T-helper 2 cell treated with Interferon-gamma antibody and Interleukin-4, amounts not matched to agents 100 ng/mL and 5 ng/mL, for 36 hours (primary cell): ENCODE results near the gene DRC7. TPM values are rescaled to one million over a fixed set of nuclear protein-coding genes. Genes with fewer than 3 reads are reported as not detected.

Experiments
- intact Hi-C: fragments of 100-400 bp; cut with micrococcal nuclease; formaldehyde crosslinking; loops from one replicate; pipeline ENCODE4 v1.15.1; 2023
- total RNA-seq: library from RNA; stranded (reverse); gene quantifications from 2 replicates; pipeline ENCODE4 v1.2.3, GENCODE V29; 2022

Gene DRC7
- total RNA-seq, 1 donor from 2014 or later = not detected

DNA sequence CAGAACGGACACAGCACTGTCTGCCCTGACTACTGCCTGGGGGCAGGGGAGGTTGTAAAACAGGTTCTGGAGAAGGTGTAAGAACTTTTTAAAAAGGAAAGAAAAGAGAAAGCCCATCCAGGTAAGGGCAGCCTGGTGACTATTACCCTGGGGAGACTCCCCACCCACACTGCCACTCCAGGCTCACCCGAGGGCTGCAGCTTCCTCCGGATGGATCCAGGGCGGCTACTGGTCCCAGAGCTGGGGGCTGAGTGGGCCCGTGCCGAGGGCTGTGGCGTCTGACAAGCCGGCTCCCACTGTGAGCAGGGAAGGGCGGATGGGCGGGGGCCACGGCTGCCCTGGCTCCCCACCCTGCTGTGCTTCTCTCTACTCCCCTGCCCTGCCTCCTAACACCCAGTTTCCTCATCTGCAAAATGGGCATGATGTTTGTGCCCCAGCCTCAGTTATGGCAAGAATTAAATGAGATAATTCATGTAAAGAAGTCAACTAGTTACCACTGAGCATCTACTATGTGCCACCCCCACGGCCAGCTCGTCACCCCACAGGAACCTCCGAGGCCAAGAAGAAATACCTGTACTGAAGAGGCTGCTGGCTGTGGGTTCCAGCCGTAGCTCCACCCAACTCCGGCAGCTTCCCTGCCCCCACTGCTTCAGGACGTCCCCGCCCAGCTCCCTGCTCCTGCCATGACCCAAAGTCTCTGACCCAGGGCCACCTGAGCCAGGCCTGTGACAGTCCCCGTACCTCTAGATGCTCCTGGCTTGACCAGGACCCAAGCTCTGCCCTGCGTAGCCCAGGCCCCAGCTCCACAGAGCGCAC, 65.1 kb downstream of the DRC7 start:
- intact Hi-C loops = loop anchor here (5.0 kb wide), 1 partner anchor 53 kb away; no protein-coding TSS in a partner anchor

- intact Hi-C loops = no loop called here
These were observed 66.0 kb downstream of the DRC7 start for GRCh38 chr16:57760357-57761160.

DNA sequence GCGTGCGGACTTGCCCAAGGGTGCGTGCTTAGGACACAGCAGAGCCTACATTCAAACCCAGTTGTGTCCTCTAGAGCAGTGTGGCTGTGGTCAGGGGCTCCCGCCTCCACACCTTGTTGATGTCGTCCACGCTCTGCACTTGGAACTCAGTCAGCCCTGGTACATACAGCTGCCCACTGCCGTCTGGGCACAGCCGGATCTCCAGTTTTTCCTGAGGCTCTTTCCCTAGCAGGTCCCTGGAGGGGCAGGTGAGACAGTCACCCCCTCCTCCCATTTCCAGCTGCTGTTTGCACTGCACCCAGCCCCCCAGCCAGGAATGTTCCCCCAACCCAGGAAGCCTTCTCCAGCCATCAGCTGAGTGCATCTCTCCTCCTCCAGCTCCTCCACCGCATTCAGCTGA, 66.7 kb downstream of the DRC7 start:
- intact Hi-C loops = no loop called here

DNA sequence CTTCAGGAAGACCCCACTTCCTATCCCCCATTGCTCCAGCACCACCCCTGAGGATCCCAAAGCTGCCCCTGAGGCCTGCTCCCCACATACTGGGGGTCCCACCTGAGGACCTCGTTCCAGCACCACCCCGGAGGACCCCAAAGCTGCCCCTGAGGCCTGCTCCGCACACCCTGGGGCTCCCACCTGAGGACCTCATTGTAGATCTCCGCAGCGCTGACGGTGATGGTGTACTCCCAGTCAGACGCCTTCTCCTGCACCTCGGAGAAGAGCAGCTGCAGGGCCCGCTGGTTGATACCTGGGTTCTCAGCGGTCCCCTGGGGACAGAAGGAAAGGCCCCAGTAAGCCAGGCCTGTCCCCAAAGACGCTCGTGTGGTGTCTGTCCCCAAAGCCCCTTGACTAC, 67.4 kb downstream of the DRC7 start:
- intact Hi-C loops = no loop called here

DNA sequence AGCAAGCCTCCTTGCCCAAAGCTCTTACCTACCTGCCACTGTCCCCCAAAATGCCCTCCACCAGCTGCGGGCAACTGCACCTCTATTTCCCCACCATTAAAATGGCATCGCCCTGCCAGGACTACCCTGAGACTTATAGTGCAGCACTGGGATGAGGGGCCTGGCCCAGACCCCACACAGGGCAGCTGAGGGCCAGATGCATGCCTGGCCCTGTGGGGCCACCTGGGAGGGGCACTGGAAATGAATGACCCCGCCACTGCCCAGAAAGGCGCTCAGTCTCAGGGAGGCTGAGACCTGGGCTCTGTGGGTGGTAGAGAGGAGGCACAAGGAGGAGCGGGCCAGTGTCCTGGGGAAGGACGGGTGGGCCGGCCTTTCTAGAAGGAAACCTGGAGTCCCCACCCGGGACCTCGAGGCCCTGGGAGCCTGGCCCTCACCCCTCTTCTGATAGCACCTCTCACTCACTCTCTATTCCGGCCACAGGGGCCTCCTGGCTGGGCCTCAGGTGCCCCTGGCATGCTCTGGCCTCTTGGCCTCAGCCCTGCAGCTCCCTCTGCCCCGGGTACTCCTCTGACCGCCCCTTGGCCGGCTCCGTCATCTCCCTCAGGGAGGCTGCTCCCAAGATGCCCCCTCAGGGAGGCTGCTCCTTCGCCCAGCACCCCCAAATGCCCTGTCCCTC, 67.9 kb downstream of the DRC7 start:
- intact Hi-C loops = no loop called here

GRCh38 chr16:57763285-57764005, 68.8 kb downstream of the DRC7 start:
- intact Hi-C loops = loop anchor here (2.0 kb wide), 1 partner anchor 235 kb away; no protein-coding TSS in a partner anchor

- intact Hi-C loops = loop anchor here (2.0 kb wide), 1 partner anchor 235 kb away; no protein-coding TSS in a partner anchor
These were observed 69.4 kb downstream of the DRC7 start for GRCh38 chr16:57764006-57764340.

DNA sequence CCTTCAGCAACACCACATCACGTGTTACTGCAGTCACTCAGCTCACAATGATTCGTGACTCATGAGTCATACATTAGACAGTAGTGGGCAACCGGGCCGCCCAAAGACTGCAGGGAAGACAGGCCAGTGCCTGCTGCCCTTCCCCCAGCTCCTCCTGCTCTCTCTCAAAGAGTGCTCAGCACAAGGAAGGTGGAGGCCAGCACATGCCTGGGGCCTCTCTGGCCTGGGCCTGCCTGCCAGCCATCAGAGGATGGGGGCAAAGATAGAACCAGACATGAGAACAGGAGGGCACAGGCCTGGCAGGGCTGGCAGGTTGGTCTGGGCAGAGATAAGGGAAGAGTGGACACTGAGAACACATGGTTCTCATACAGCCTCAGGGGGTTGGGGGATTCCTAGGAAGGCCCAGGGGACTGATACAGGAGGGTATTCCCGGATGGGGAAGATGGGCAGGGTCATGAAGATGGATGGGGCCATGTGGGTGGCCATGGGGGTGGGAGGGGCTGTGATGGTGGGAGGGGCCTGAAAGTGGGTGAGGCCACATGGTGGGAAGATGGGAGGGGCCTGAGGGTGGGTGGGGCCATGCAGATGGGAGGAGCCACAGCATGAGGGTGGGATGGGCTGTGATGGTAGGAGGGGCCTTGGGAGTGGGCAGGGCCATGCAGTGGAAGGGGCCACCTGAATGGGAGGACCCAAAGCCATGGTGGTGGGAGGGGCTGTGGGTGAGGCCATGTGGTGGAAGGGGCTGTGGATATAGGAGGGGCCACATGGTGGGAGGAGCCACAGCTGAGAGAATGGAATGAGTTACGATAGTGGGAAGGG, 69.9 kb downstream of the DRC7 start:
- intact Hi-C loops = loop anchor here (2.0 kb wide), 1 partner anchor 234 kb away; no protein-coding TSS in a partner anchor

- intact Hi-C loops = loop anchor here (2.0 kb wide), 1 partner anchor 234 kb away; no protein-coding TSS in a partner anchor
These were observed 70.6 kb downstream of the DRC7 start for GRCh38 chr16:57765160-57765728.

- intact Hi-C loops = no loop called here
These were observed 72.2 kb downstream of the DRC7 start for GRCh38 chr16:57766714-57767348.

DNA sequence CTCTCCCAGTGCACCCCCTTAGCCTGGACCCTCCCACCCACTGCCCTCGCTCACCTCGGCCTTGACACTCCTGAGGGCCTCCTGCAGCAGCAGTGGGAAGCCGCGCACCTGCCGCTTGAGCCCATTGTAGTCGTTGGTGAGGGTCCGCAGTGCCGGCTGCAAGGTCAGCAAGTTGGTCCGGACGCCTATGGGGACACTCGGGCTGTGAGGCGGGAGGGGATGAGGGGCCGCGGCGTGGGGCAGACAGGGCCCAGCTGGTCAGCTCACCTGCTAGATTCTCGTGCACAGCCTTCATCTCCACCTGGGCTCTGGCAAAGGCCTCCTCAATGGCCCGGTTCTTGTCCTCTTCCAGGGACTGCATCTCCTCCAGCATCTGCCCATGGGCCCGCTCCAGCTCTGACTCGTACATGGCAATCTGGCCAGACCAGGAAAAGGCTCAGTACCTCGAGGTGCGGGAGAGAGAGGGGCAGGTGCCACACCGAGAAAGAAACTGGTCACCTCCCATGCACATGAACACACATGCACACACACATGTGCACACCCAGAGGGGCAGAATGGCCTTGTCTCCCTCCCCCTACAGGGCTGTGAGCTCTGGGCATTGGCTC, 75.0 kb downstream of the DRC7 start:
- intact Hi-C loops = no loop called here

DNA sequence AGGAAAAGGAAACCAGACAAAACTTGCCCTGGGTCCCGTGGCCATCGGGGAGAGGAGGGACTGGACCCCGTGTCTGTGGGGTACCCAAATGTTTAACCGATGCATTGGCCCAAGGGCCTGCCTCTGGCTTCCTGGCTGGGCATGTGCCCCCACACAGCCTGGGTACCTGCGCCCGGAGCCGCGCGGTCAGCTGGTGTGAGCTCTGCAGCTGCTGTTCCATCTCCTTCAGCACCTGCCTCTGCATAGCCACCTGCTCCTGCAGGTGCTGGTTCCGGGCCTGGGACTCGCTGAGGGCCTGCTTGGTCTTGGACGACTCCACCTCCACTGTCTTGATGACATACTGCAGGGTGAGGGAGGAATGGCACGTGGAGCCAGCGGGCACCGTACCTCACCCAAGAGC, 75.8 kb downstream of the DRC7 start:
- intact Hi-C loops = no loop called here

- intact Hi-C loops = no loop called here
These were observed 76.7 kb downstream of the DRC7 start for GRCh38 chr16:57771141-57771785.

- intact Hi-C loops = no loop called here
These were observed 78.4 kb downstream of the DRC7 start for GRCh38 chr16:57773019-57773418.

DNA sequence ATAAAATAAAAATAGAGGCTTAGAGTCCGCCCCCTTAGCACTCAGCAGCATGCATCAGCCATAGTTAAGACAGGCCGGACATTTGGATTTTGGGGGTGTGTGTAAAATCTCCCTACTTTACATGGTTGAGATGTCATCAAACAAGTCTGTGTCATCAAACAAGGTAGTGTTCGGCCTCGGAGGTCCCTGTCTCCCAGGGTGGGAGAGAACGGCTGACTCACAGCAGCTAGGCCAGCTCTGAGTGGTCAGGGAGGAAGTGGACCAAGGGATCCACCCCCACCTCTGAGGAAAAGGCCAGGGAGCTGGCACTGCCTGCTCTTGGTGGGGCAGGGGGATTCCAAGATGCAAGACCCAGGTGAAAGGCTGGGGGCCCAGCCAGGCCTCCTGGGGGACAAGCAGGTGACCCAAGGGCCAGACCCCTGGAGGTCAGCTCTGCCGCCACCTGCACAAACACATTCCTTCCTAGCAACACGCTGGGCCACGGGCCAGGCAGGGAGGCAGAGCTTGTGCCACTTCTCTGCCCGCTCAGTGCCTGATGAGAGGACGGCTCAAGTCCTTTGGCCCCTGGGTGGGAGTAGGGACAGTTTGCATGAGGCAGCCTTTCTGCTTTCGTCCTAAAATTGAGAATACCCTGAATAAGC, 79.2 kb downstream of the DRC7 start:
- intact Hi-C loops = no loop called here

DNA sequence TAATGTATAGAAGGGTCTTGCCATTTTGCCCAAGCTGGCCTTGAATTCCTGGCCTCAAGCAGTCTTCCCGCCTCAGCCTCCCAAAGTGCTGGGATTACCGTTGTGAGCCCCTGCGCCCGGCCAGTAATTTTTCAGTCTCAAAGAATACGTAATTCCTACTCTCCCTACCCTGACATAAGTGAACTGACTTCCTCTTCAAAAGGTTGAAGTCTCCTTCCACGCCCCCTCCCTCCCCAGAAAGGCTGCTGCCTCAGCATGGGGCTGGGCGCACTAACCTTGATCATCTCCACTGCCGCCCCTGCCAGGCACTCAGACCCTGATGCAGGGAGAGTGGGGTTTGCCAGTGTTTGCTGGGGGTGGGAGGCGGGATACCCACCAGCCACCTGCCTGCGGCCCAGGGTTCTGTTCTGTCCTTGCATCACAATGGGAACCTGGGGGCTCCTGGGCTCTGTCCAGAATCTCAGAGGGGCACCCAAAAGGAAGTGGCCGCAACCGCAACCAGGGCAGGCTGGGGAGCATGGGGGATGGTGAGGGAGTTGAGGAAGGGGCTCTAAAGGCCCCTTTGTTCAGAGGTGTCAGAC, 80.2 kb downstream of the DRC7 start:
- intact Hi-C loops = no loop called here

GRCh38 chr16:57775661-57776469, 81.3 kb downstream of the DRC7 start:
- intact Hi-C loops = no loop called here
